Mucosa of rectum (tissue), 2 donors: ENCODE results near the gene NUP188.
"Not testable (repeated sequence)": the region's sequence is repeated elsewhere in the genome, so short reads cannot be mapped to it uniquely, and the experiment has no call there.

Experiments used
- H3K27ac ChIP-seq, 2 donors: one replicate each; pipeline ENCODE4 v1.7.0; 2013; ENCODE audit warnings: inconsistent platforms in 2 of 2, low read depth in 2 of 2, low read length in 2 of 2
- H3K27me3 ChIP-seq, 2 donors: one replicate each; pipeline ENCODE4 v1.7.0; 2013; ENCODE audit warnings: low read length in 2 of 2; ENCODE audit not compliant: control insufficient read depth in 2 of 2, insufficient read depth in 2 of 2
- H3K36me3 ChIP-seq, 2 donors: one replicate each; pipeline ENCODE4 v1.7.0; 2013; ENCODE audit warnings: low read length in 2 of 2; ENCODE audit not compliant: control insufficient read depth in 2 of 2, insufficient read depth in 2 of 2
- H3K4me1 ChIP-seq, 2 donors: one replicate each; pipeline ENCODE4 v1.7.0; 2013; ENCODE audit warnings: low read length in 2 of 2, mild to moderate bottlenecking in 1 of 2; ENCODE audit not compliant: control insufficient read depth in 2 of 2, insufficient read depth in 2 of 2
- H3K4me3 ChIP-seq, 2 donors: one replicate each; pipeline ENCODE4 v1.7.0; 2013; ENCODE audit warnings: low read length in 2 of 2
- H3K9ac ChIP-seq, 2 donors: one replicate each; pipeline ENCODE4 v1.7.0; 2013; ENCODE audit warnings: low read length in 2 of 2, low read depth in 1 of 2, mild to moderate bottlenecking in 1 of 2
- H3K9me3 ChIP-seq, 2 donors: one replicate each; pipeline ENCODE4 v1.7.0; 2013; ENCODE audit warnings: low read length in 2 of 2; ENCODE audit not compliant: control insufficient read depth in 2 of 2
- donor health status: healthy.
- donor health status: Normal muscosa, but diverticular disease.

NUP188 gene

GRCh38 chr9:128987805-128988204, 40.3 kb downstream of the NUP188 start:
- no peak overlapping the region for H3K4me3 ChIP-seq
- H3K9me3 ChIP-seq: no peaks in the 10 kb centered on the region
- H3K27me3 ChIP-seq: no peaks in the 10 kb centered on the region
- no peaks in the 10 kb centered on the region for H3K4me1 ChIP-seq
- H3K9ac ChIP-seq: no peak overlapping the region
- no peak overlapping the region for H3K27ac ChIP-seq
- H3K36me3 ChIP-seq: peaks cover 44 to 68% of the 10 kb centered on the region in 2 donors

- Histone ChIP-seq H3K9ac (no peak overlapping the region), H3K4me3 (no peak overlapping the region), H3K36me3 (peaks cover 45 to 65% of the 10 kb centered on the region in 2 donors), H3K9me3 (no peaks in the 10 kb centered on the region), H3K27ac (no peak overlapping the region), H3K27me3 (no peaks in the 10 kb centered on the region), H3K4me1 (no peaks in the 10 kb centered on the region)
These were observed 45.5 kb downstream of the NUP188 start for GRCh38 chr9:128992995-128993394.

- Histone ChIP-seq H3K36me3 (peaks cover 56 to 69% of the 10 kb centered on the region in 2 donors), H3K4me1 (no peaks in the 10 kb centered on the region), H3K27me3 (no peaks in the 10 kb centered on the region), H3K27ac (no peak overlapping the region), H3K9ac (no peak overlapping the region), H3K4me3 (no peak overlapping the region), H3K9me3 (no peaks in the 10 kb centered on the region)
These were observed 48.3 kb downstream of the NUP188 start for GRCh38 chr9:128995791-128996190.

GRCh38 chr9:128998462-128998861, 51.0 kb downstream of the NUP188 start:
- Histone ChIP-seq H3K27me3 (no peaks in the 10 kb centered on the region), H3K4me3 (no peak overlapping the region), H3K4me1 (no peaks in the 10 kb centered on the region), H3K27ac (no peak overlapping the region), H3K9ac (no peak overlapping the region), H3K9me3 (no peaks in the 10 kb centered on the region), H3K36me3 (peaks cover 72 to 80% of the 10 kb centered on the region in 2 donors)

- Histone ChIP-seq H3K9ac (no peak overlapping the region), H3K4me1 (no peaks in the 10 kb centered on the region), H3K27ac (no peak overlapping the region), H3K9me3 (no peaks in the 10 kb centered on the region), H3K27me3 (no peaks in the 10 kb centered on the region), H3K4me3 (no peak overlapping the region), H3K36me3 (peaks cover 63 to 73% of the 10 kb centered on the region in 2 donors)
These were observed 52.2 kb downstream of the NUP188 start for GRCh38 chr9:128999581-129000206.

GRCh38 chr9:129001504-129002325, 54.2 kb downstream of the NUP188 start:
- Histone ChIP-seq H3K9me3 (no peaks in the 10 kb centered on the region), H3K27ac (no peak overlapping the region), H3K36me3 (peaks cover 63 to 74% of the 10 kb centered on the region in 2 donors), H3K4me3 (no peak overlapping the region), H3K27me3 (no peaks in the 10 kb centered on the region), H3K4me1 (no peaks in the 10 kb centered on the region), H3K9ac (no peak overlapping the region)

GRCh38 chr9:129002992-129003391, 55.5 kb downstream of the NUP188 start:
- Histone ChIP-seq H3K27ac (no peak overlapping the region), H3K36me3 (peaks cover 58 to 68% of the 10 kb centered on the region in 2 donors), H3K9ac (no peak overlapping the region), H3K9me3 (no peaks in the 10 kb centered on the region), H3K4me3 (no peak overlapping the region), H3K4me1 (no peaks in the 10 kb centered on the region), H3K27me3 (no peaks in the 10 kb centered on the region)

- H3K9ac ChIP-seq, H3K4me3 ChIP-seq, H3K27ac ChIP-seq, H3K27me3 ChIP-seq, H3K4me1 ChIP-seq, H3K9me3 ChIP-seq: not testable (repeated sequence)
- H3K36me3 ChIP-seq: peaks cover 57 to 62% of the 10 kb centered on the region in 2 donors
These were observed 56.7 kb downstream of the NUP188 start for GRCh38 chr9:129004173-129004572.

- Histone ChIP-seq H3K4me3 (no peak overlapping the region), H3K27ac (no peak overlapping the region), H3K27me3 (no peaks in the 10 kb centered on the region), H3K9ac (no peak overlapping the region), H3K36me3 (peaks cover 57 to 60% of the 10 kb centered on the region in 2 donors), H3K9me3 (no peaks in the 10 kb centered on the region), H3K4me1 (no peaks in the 10 kb centered on the region)
These were observed 58.0 kb downstream of the NUP188 start for GRCh38 chr9:129005336-129005997.
